ENCODE results near the gene ZBTB8A.

Gene ZBTB8A

GRCh38 chr1:32652244-32652962 is 113.2 kb downstream of the ZBTB8A start:
- DNase-seq: no peak

Measured in amygdala (tissue), 56 donors.